Measurements from ENCODE around the gene TWIST2.

DNA sequence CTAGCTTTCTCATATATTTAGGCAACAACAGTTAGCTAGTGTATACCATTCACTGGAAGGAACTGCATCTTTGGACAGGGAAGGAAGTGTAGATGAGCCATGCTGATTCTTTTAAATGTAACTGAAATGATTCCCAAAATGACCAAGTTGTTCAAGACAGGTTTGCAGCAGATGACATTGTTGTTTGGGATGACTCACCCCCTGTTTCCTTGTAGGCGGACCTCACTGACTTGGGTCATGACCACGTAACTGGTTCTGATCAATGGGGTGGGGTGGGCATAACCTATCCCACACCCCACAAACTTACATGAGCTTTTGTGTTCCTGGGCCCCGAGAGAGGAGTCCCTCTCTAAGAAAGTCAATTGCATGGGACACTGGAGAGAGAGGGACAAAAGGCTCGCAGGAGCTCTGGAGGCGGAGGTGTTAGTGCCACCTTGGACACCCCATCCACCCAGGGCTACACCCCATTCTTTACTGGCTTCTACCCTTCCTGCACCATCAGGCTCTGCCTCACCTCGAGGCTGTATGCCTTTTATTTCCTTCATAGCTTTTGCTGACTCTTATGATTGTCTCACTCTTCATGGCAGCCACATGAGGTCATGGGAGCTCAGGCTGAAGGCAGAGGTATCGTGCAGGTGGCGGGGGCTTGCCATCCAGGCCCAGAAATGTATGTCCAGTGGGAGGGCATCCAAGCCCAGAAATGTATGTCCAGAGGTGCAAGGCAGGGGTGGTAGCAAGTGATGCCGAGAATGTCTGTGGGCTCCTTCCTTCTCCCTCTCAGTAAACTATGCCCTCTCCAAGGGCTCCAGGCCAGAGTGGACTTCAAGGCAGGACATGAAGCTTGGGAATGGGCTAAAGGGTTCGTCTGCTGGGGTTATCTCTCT, 108.0 kb downstream of the TWIST2 start:
- TF ChIP-seq POLR2AphosphoS5 (IDR thresholded peaks at IDR 0.05; ENCODE audit: borderline replicate concordance, low read depth, low read length): no peak
- TF ChIP-seq EZH2 (IDR thresholded peaks at IDR 0.05): no peak
- no peak for TF ChIP-seq FOXP2 (optimal IDR thresholded peaks at IDR 0.05; ENCODE audit: control extremely low read depth, extremely low read length, insufficient read depth)
